Sigmoid colon (tissue), 4 donors: Measurements from ENCODE around the gene FLVCR1.
A peak's percentile ranks its signal among the peaks of the same experiment; 100 is the strongest.

Experiments
- CTCF ChIP-seq, 4 experiments: fragments of 450-650 bp in 3 of 4; fragments of 200-600 bp in 1 of 4; IDR thresholded peaks; one replicate each; pipeline ENCODE4 v1.5.1; 2016 to 2019; ENCODE audit warnings: antibody characterized with exemption in 4 of 4, mild to moderate bottlenecking in 3 of 4, moderate library complexity in 2 of 4
- POLR2A ChIP-seq, 2 donors: fragments of 450-650 bp; IDR thresholded peaks; one replicate each; pipeline ENCODE4 v1.6.1; 2016; ENCODE audit warnings: antibody characterized with exemption in 2 of 2, mild to moderate bottlenecking in 2 of 2, moderate library complexity in 2 of 2
- POLR2AphosphoS5 ChIP-seq, 4 donors: sonication (generic); formaldehyde crosslinking; IDR thresholded peaks; one replicate each; pipeline ENCODE4 v1.6.1; 2017; ENCODE audit warnings: antibody characterized with exemption in 4 of 4

GRCh38 chr1:212857992-212858460 lies at the start of gene FLVCR1:
- no peak for TF ChIP-seq CTCF (IDR thresholded peaks at IDR 0.05)
- peak; percentile 31 to 64 for TF ChIP-seq POLR2A (IDR thresholded peaks at IDR 0.05)
- peak; percentile 82 to 97 (median 86) for TF ChIP-seq POLR2AphosphoS5 (IDR thresholded peaks at IDR 0.05)
